IMR-90 (cell line): Measurements from ENCODE around the gene AMDHD2. TPM values are rescaled to one million over a fixed set of nuclear protein-coding genes. Genes with fewer than 3 reads are reported as not detected.

ENCODE experiments used
- ATAC-seq: fragments of 200-7000 bp; cut with Tn5 transposase; 2 replicates; pipeline ENCODE4 v1.9.1; 2020; ENCODE audit warnings: low read depth, mild to moderate bottlenecking, moderate library complexity
- BruUV-seq: library from RNA; stranded (reverse); fragments of 400-500 nt; replicated peaks from 2 replicates; lab custom pipeline; 2021; lab: Mats Ljungman, UMichigan
- CTCF ChIA-PET: fragments of 300-600 bp; formaldehyde crosslinking; extraction: SDS; loops from one replicate; lab custom pipeline; 2021; ENCODE audit warnings: antibody characterized with exemption; lab: Yijun Ruan, JAX
- POLR2A ChIA-PET: fragments of 300-600 bp; sonication (Branson Sonifier 250); formaldehyde crosslinking; loops from one replicate; lab custom pipeline; 2022; ENCODE audit warnings: antibody characterized with exemption; ENCODE audit not compliant: unreplicated experiment; lab: Charles Lee
- DNase-seq: peaks from one replicate; pipeline ENCODE4 v3.0.0; 2013
- H2AFZ ChIP-seq: replicated peaks from 2 replicates; pipeline ENCODE3; 2013; ENCODE audit warnings: low read length, mild to moderate bottlenecking; ENCODE audit not compliant: poor library complexity
- H2AK5ac ChIP-seq: 2 replicates; pipeline ENCODE4 v1.6.1; 2013; ENCODE audit warnings: low read depth, low read length, inconsistent platforms
- H2AK9ac ChIP-seq: replicated peaks from 2 replicates; pipeline ENCODE3; 2013; ENCODE audit warnings: mild to moderate bottlenecking, low read depth, low read length, moderate library complexity; ENCODE audit not compliant: poor library complexity
- H2BK120ac ChIP-seq: 2 replicates; pipeline ENCODE4 v1.6.1; 2013; ENCODE audit warnings: low read depth, low read length, inconsistent platforms
- H2BK15ac ChIP-seq: 3 replicates; pipeline ENCODE4 v1.6.1; 2013; ENCODE audit warnings: low read depth, low read length, inconsistent platforms
- H2BK20ac ChIP-seq: 2 replicates; pipeline ENCODE4 v1.6.1; 2013; ENCODE audit warnings: low read depth, mild to moderate bottlenecking, inconsistent platforms, low read length, moderate library complexity
- H2BK5ac ChIP-seq: 2 replicates; pipeline ENCODE4 v1.6.1; 2013; ENCODE audit warnings: mild to moderate bottlenecking, low read depth, low read length, inconsistent platforms; ENCODE audit not compliant: poor library complexity, severe bottlenecking
- H3K14ac ChIP-seq: replicated peaks from 2 replicates; pipeline ENCODE4 v1.6.1; 2013; ENCODE audit warnings: low read depth, low read length, inconsistent platforms
- H3K18ac ChIP-seq: 2 replicates; pipeline ENCODE4 v1.6.1; 2013; ENCODE audit warnings: low read depth, low read length, control low read depth
- H3K23ac ChIP-seq: 2 replicates; pipeline ENCODE4 v1.6.1; 2013; ENCODE audit warnings: low read depth, low read length, inconsistent platforms
- H3K27ac ChIP-seq: 2 replicates; pipeline ENCODE4 v1.5.1; 2013; ENCODE audit warnings: mild to moderate bottlenecking, control low read depth, low read length; ENCODE audit not compliant: insufficient read depth
- H3K27me3 ChIP-seq: 2 replicates; pipeline ENCODE4 v1.6.1; 2013; ENCODE audit warnings: low read length; ENCODE audit not compliant: control insufficient read depth, insufficient read depth
- H3K36me3 ChIP-seq: 2 replicates; pipeline ENCODE4 v1.6.1; 2013; ENCODE audit warnings: low read length, mixed read lengths; ENCODE audit not compliant: control insufficient read depth, insufficient read depth
- H3K4ac ChIP-seq: 2 replicates; pipeline ENCODE4 v1.6.1; 2013; ENCODE audit warnings: low read depth, low read length, inconsistent platforms
- H3K4me1 ChIP-seq: 2 replicates; pipeline ENCODE4 v1.6.1; 2013; ENCODE audit warnings: low read length, mixed read lengths; ENCODE audit not compliant: control insufficient read depth, insufficient read depth
- H3K4me2 ChIP-seq: 2 replicates; pipeline ENCODE4 v1.6.1; 2013; ENCODE audit warnings: low read depth, mild to moderate bottlenecking, control low read depth, low read length, moderate library complexity
- H3K4me3 ChIP-seq: 2 replicates; pipeline ENCODE4 v1.5.1; 2013; ENCODE audit warnings: low read depth, mild to moderate bottlenecking, control low read depth, low read length, moderate library complexity; ENCODE audit not compliant: insufficient read depth
- H3K56ac ChIP-seq: 2 replicates; pipeline ENCODE4 v1.6.1; 2013; ENCODE audit warnings: low read length, inconsistent platforms; ENCODE audit not compliant: insufficient read depth; ENCODE audit errors: extremely low read depth
- H3K79me1 ChIP-seq, 2 experiments: 2 replicates each; pipeline ENCODE4 v1.6.1; 2013; ENCODE audit warnings: low read length in 2 of 2, inconsistent platforms in 1 of 2, low read depth in 1 of 2
- H3K9ac ChIP-seq: 2 replicates; pipeline ENCODE4 v1.6.1; 2013; ENCODE audit warnings: low read depth, low read length, control low read depth
- H3K9me1 ChIP-seq: 2 replicates; pipeline ENCODE4 v1.6.1; 2013; ENCODE audit warnings: low read length, inconsistent platforms; ENCODE audit not compliant: insufficient read depth
- H3K9me3 ChIP-seq: 2 replicates; pipeline ENCODE4 v1.6.1; 2013; ENCODE audit warnings: low read length; ENCODE audit not compliant: control insufficient read depth, insufficient read depth
- H4K20me1 ChIP-seq: 2 replicates; pipeline ENCODE4 v1.6.1; 2013; ENCODE audit warnings: low read length, inconsistent platforms; ENCODE audit not compliant: insufficient read depth
- H4K5ac ChIP-seq: 2 replicates; pipeline ENCODE4 v1.6.1; 2013; ENCODE audit warnings: mild to moderate bottlenecking, low read depth, low read length, control low read depth
- H4K8ac ChIP-seq, 2 experiments: 2 replicates each; pipeline ENCODE4 v1.6.1; 2013; ENCODE audit warnings: low read depth in 2 of 2, low read length in 2 of 2, control low read depth in 1 of 2, inconsistent platforms in 1 of 2
- H4K91ac ChIP-seq: 2 replicates; pipeline ENCODE4 v1.6.1; 2013; ENCODE audit warnings: low read depth, low read length, inconsistent platforms; ENCODE audit not compliant: insufficient read depth
- CEBPB ChIP-seq: IDR thresholded peaks from 2 replicates; pipeline ENCODE4 v1.6.1; 2012; ENCODE audit warnings: low read depth, low read length, improper control_type of control experiment
- ELK1 ChIP-seq: fragments of 150-350 bp; IDR thresholded peaks from 2 replicates; pipeline ENCODE4 v1.6.1; 2016; ENCODE audit warnings: low read depth, mild to moderate bottlenecking, low read length, moderate library complexity, borderline replicate concordance
- MAZ ChIP-seq: IDR thresholded peaks from 2 replicates; pipeline ENCODE4 v1.6.1; 2012; ENCODE audit warnings: low read depth, mild to moderate bottlenecking, low read length, improper control_type of control experiment, moderate library complexity, borderline replicate concordance
- POLR2A ChIP-seq: IDR thresholded peaks from 2 replicates; pipeline ENCODE4 v1.6.1; 2012; ENCODE audit warnings: mild to moderate bottlenecking, low read depth, low read length
- RAD21 ChIP-seq: IDR thresholded peaks from 2 replicates; pipeline ENCODE4 v1.6.1; 2012; ENCODE audit warnings: low read length, improper control_type of control experiment
- WGBS, 2 experiments: methylation state at CpG; one replicate each; pipeline versions ENCODE4 v1.1.5 to v1.1.7; 2013; ENCODE audit warnings: missing lambda C conversion rate in 2 of 2; ENCODE audit not compliant: insufficient read length in 1 of 2; ENCODE audit errors: extremely low coverage in 2 of 2; 5-methylcytosine and 5-hydroxymethylcytosine counted together
- dilution Hi-C: fragments of 300-500 bp; cut with HindIII; formaldehyde crosslinking; loops from one replicate; pipeline ENCODE4 v1.14.3; 2018; ENCODE audit warnings: low sequenced_read_pairs; ENCODE audit not compliant: unreplicated experiment
- in situ Hi-C: fragments of 300-500 bp; cut with MboI; formaldehyde crosslinking; loops from 3 replicates; pipeline ENCODE4 v1.14.3; 2019; ENCODE audit warnings: low sequenced_read_pairs, inconsistent platforms, mixed read lengths
- intact Hi-C: fragments of 100-400 bp; cut with micrococcal nuclease; formaldehyde crosslinking; loops from 2 replicates; pipeline ENCODE4 v1.10.0; 2022
- polyA plus RNA-seq, 3 experiments: library from polyadenylated mRNA; depleted of rRNA; stranded (reverse); fragments of >200 nt; gene quantifications; 2 replicates each; pipeline ENCODE4 v1.2.3, GENCODE V29; 2012; ENCODE audit warnings: low replicate concordance in 1 of 3
- total RNA-seq: library from RNA; depleted of rRNA; stranded (reverse); fragments of >200 nt; gene quantifications from 2 replicates; pipeline ENCODE4 v1.2.3, GENCODE V29; 2012

The AMDHD2 gene
- total and polyA plus RNA-seq, 2 of the 4 experiments (the other 2 are of a cell fraction): 10.6 to 30.3 TPM

GRCh38 chr16:2494616-2495015 lies 25.6 kb upstream of the AMDHD2 start:
- TF ChIP-seq MAZ (no peak), CEBPB (no peak), POLR2A (no peak), RAD21 (no peak), ELK1 (no peak)
- Histone ChIP-seq H3K4me3 (no peak overlapping the region), H2BK15ac (no peak overlapping the region), H2BK5ac (no peak overlapping the region), H3K4ac (no peak overlapping the region), H4K91ac (no peak overlapping the region), H4K20me1 (peaks cover 11% of the 10 kb centered on the region; the same call in 1 of the 2 replicates), H3K18ac (no peak overlapping the region), H4K5ac (no peak overlapping the region), H3K56ac (no peak overlapping the region), H3K23ac (no peak overlapping the region), H3K27ac (no peak overlapping the region), H3K79me1 (peaks cover 3 to 24% of the 10 kb centered on the region in 2 experiments), H3K9me1 (no peaks in the 10 kb centered on the region), H2AFZ (no peak overlapping the region), H3K9ac (no peak overlapping the region), H2AK9ac (no peak overlapping the region), H3K9me3 (no peaks in the 10 kb centered on the region), H3K36me3 (peaks cover 21% of the 10 kb centered on the region; the same call in 1 of the 2 replicates), H2AK5ac (no peak overlapping the region), H3K4me1 (no peaks in the 10 kb centered on the region; the same call in 1 of the 2 replicates), H2BK20ac (no peak overlapping the region), H2BK120ac (no peak overlapping the region), H3K14ac (no peak overlapping the region), H3K27me3 (no peaks in the 10 kb centered on the region), H4K8ac (no peak overlapping the region), H3K4me2 (no peak overlapping the region)
- CTCF ChIA-PET: no interaction called here
- intact Hi-C loops: no loop called here
- POLR2A ChIA-PET: no interaction called here
- dilution Hi-C loops: no loop called here
- no peak for ATAC-seq
- in situ Hi-C loops: loop anchor here (5.0 kb wide), 1 partner anchor 152 kb away; the partner anchor contains the start of gene ABCA3
- no peak for DNase-seq
- 100% methylated on average over 2 of the region's 5 CpGs; no CpG with 5 or more reads in 1 of the 2 experiments for WGBS, 2 experiments
- BruUV-seq: no TSS peak
